GM12878 (cell line): ENCODE results near the gene SORCS1. TPM values are rescaled to one million over a fixed set of nuclear protein-coding genes. Genes with fewer than 3 reads are reported as not detected.

Experiments used
- ATAC-seq: fragments of 200-7000 bp; cut with Tn5 transposase; 3 replicates; pipeline ENCODE4 v1.9.1; 2020; ENCODE audit warnings: mild to moderate bottlenecking, moderate library complexity
- BruUV-seq: library from RNA; stranded (reverse); fragments of 400-500 nt; replicated peaks from 2 replicates; lab custom pipeline; 2021; lab: Mats Ljungman, UMichigan
- CTCF ChIA-PET: fragments of 300-600 bp; sonication (Branson Sonifier 250); formaldehyde crosslinking; extraction: SDS; loops from one replicate; lab custom pipeline; 2021; ENCODE audit warnings: inconsistent platforms; lab: Yijun Ruan, JAX
- POLR2A ChIA-PET: fragments of 350-600 bp; formaldehyde crosslinking; extraction: SDS; loops from one replicate; lab custom pipeline; 2021; ENCODE audit warnings: inconsistent platforms; lab: Charles Lee
- RAD21 ChIA-PET: fragments of 300-600 bp; sonication (Branson Sonifier 250); formaldehyde crosslinking; loops from one replicate; lab custom pipeline; 2023; ENCODE audit warnings: antibody characterized with exemption; ENCODE audit not compliant: unreplicated experiment; lab: Charles Lee
- SMC1A ChIA-PET: fragments of 300-600 bp; sonication (Branson Sonifier 250); formaldehyde crosslinking; loops from one replicate; lab custom pipeline; 2023; ENCODE audit not compliant: unreplicated experiment, uncharacterized antibody; lab: Charles Lee
- DNase-seq: peaks from one replicate; pipeline ENCODE4 v3.0.0-alpha.2; 2011; ENCODE audit warnings: low read depth, low spot score
- FAIRE-seq: peaks from 3 replicates; lab custom pipeline; 2011; peaks lifted over from hg19 to GRCh38; lab: Jason Lieb, UNC
- H2AFZ ChIP-seq: 2 replicates; pipeline ENCODE4 v1.6.0; 2011; ENCODE audit warnings: low read depth, low read length, control low read depth; ENCODE audit not compliant: control insufficient read depth
- H3K27ac ChIP-seq: 2 replicates; pipeline ENCODE4 v1.5.1; 2011; ENCODE audit warnings: control low read depth; ENCODE audit not compliant: control insufficient read depth, insufficient read depth
- H3K27me3 ChIP-seq, 2 experiments: replicated peaks in 1 of 2; 2 replicates each; pipeline versions ENCODE4 v1.6.0 to v1.6.1; 2011; ENCODE audit warnings: low read length in 1 of 2; ENCODE audit not compliant: control insufficient read depth in 2 of 2, insufficient read depth in 2 of 2
- H3K36me3 ChIP-seq, 2 experiments: 2 replicates each; pipeline ENCODE4 v1.5.1; 2011; ENCODE audit warnings: low read length in 1 of 2; ENCODE audit not compliant: control insufficient read depth in 2 of 2, insufficient read depth in 2 of 2
- H3K4me1 ChIP-seq: 2 replicates; pipeline ENCODE4 v1.6.1; 2011; ENCODE audit warnings: mild to moderate bottlenecking, low read length, moderate library complexity, mixed read lengths; ENCODE audit not compliant: control insufficient read depth, insufficient read depth
- H3K4me2 ChIP-seq: 2 replicates; pipeline ENCODE4 v1.6.0; 2011; ENCODE audit warnings: control low read depth; ENCODE audit not compliant: control insufficient read depth, insufficient read depth
- H3K4me3 ChIP-seq: fragments of 200-600 bp; sonication (generic); 2 replicates; pipeline ENCODE4 v1.5.1; 2016
- H3K79me2 ChIP-seq: 2 replicates; pipeline ENCODE4 v1.6.0; 2011; ENCODE audit warnings: low read length; ENCODE audit not compliant: control insufficient read depth, insufficient read depth
- H3K9ac ChIP-seq: 2 replicates; pipeline ENCODE4 v1.8.0; 2011; ENCODE audit warnings: low read length, control low read depth, mixed read lengths; ENCODE audit not compliant: control insufficient read depth, insufficient read depth
- H3K9me3 ChIP-seq: replicated peaks from 3 replicates; pipeline ENCODE4 v1.5.1; 2011; ENCODE audit warnings: mild to moderate bottlenecking, low read length; ENCODE audit not compliant: control insufficient read depth, insufficient read depth
- H4K20me1 ChIP-seq: 2 replicates; pipeline ENCODE4 v1.6.0; 2011; ENCODE audit not compliant: control insufficient read depth, insufficient read depth
- ASH2L ChIP-seq: fragments of 300-600, 200-600 bp; sonication (generic); IDR thresholded peaks from 2 replicates; pipeline ENCODE4 v1.6.1; 2017; ENCODE audit warnings: low read depth, mild to moderate bottlenecking, borderline replicate concordance
- BCL11A ChIP-seq: IDR thresholded peaks from 2 replicates; pipeline ENCODE4 v1.6.1; 2011; ENCODE audit warnings: low read depth, low read length
- GABPA ChIP-seq: IDR thresholded peaks from 2 replicates; pipeline ENCODE4 v1.6.1; 2014; ENCODE audit warnings: antibody characterized with exemption, low read depth, mild to moderate bottlenecking, inconsistent platforms
- HDGF ChIP-seq: fragments of 450-650 bp; IDR thresholded peaks from 2 replicates; pipeline ENCODE4 v1.6.1; 2016; ENCODE audit warnings: antibody characterized with exemption
- IRF4 ChIP-seq: IDR thresholded peaks from 2 replicates; pipeline ENCODE4 v1.6.1; 2011; ENCODE audit warnings: low read depth, low read length
- MYB ChIP-seq: fragments of 150-350 bp; IDR thresholded peaks from 2 replicates; pipeline ENCODE4 v1.6.1; 2014; ENCODE audit warnings: mild to moderate bottlenecking, low read depth, low read length, borderline replicate concordance
- NFYB ChIP-seq: IDR thresholded peaks from 2 replicates; pipeline ENCODE4 v1.6.1; 2011; ENCODE audit warnings: low read depth, mild to moderate bottlenecking, low read length, improper control_type of control experiment, moderate library complexity; ENCODE audit not compliant: insufficient read depth
- POLR2AphosphoS5 ChIP-seq: IDR thresholded peaks from 2 replicates; pipeline ENCODE4 v1.6.1; 2011; ENCODE audit warnings: mild to moderate bottlenecking, low read length, inconsistent platforms
- SMARCA5 ChIP-seq: fragments of 450-650 bp; IDR thresholded peaks from 2 replicates; pipeline ENCODE4 v1.6.1; 2017; ENCODE audit warnings: mild to moderate bottlenecking
- SUZ12 ChIP-seq: fragments of 200-600 bp; sonication (generic); IDR thresholded peaks from one replicate; pipeline ENCODE4 v1.6.1; 2018; ENCODE audit warnings: antibody characterized with exemption, mild to moderate bottlenecking; ENCODE audit not compliant: unreplicated experiment
- ZNF207 ChIP-seq: fragments of 450-650 bp; IDR thresholded peaks from 2 replicates; pipeline ENCODE4 v1.6.1; 2014; ENCODE audit warnings: antibody characterized with exemption, mild to moderate bottlenecking, borderline replicate concordance
- ZNF274 ChIP-seq: IDR thresholded peaks from one replicate; pipeline ENCODE4 v1.8.0; 2011; ENCODE audit not compliant: insufficient read length, insufficient read depth
- WGBS: methylation state at CpG from one replicate; pipeline ENCODE4 v1.1.6; 2016; ENCODE audit warnings: low lambda C conversion rate; ENCODE audit not compliant: insufficient replicate concordance, insufficient coverage; ENCODE audit errors: missing lambda C conversion rate; 5-methylcytosine and 5-hydroxymethylcytosine counted together
- in situ Hi-C: fragments of 300-500 bp; cut with MboI; formaldehyde crosslinking; loops from 9 replicates; pipeline ENCODE4 v1.14.3; 2018; ENCODE audit warnings: mixed read lengths
- intact Hi-C: fragments of 100-400 bp; cut with micrococcal nuclease; formaldehyde crosslinking; loops from one replicate; pipeline ENCODE4 v1.14.2; 2022; ENCODE audit not compliant: unreplicated experiment
- polyA plus RNA-seq, 11 experiments: library from polyadenylated mRNA; depleted of rRNA in 4 of 11; unstranded in 6 of 11; stranded (reverse) in 5 of 11; fragments of >200 nt; fragmentation: Nextera tagmentation in 4 of 11; fragmentation: Illumina TruSeq in 1 of 11; extraction: Ambion mirVana in 4 of 11; extraction: Trizol in 1 of 11; gene quantifications; 1 replicate in 1 of 11; 2 replicates in 10 of 11; pipeline versions ENCODE4 v1.2.1 to v1.2.3, GENCODE V29; 2011 to 2016; ENCODE audit warnings: inconsistent platforms in 2 of 11, missing spikeins in 2 of 11, low read depth in 1 of 11
- total RNA-seq, 4 experiments: library from RNA; depleted of rRNA in 3 of 4; stranded (reverse); fragments of >200 nt in 3 of 4; fragmentation: Illumina TruSeq in 1 of 4; extraction: Trizol in 1 of 4; gene quantifications; 2 replicates each; pipeline versions ENCODE4 v1.2.1 to v1.2.3, GENCODE V29; 2013 to 2021
- TF ChIP-seq, protein P1 (sequence below): IDR thresholded peaks from 2 replicates; pipeline ENCODE4 v1.6.1; 2011; ENCODE audit warnings: low read depth, low read length, improper control_type of control experiment, borderline replicate concordance
- TF ChIP-seq, protein P2 (sequence below): fragments of 150-350 bp; IDR thresholded peaks from 2 replicates; pipeline ENCODE4 v1.6.1; 2016; ENCODE audit warnings: low read depth, low read length
- TF ChIP-seq, protein P3 (sequence below): IDR thresholded peaks from 2 replicates; pipeline ENCODE4 v1.6.1; 2012; ENCODE audit warnings: low read depth, low read length, improper control_type of control experiment
- TF ChIP-seq, protein P4 (sequence below): fragments of 450-650 bp; IDR thresholded peaks from 2 replicates; pipeline ENCODE4 v1.6.1; 2014; ENCODE audit warnings: mild to moderate bottlenecking
- TF ChIP-seq, protein P5 (sequence below): fragments of 450-650 bp; IDR thresholded peaks from 2 replicates; pipeline ENCODE4 v1.6.1; 2017; ENCODE audit warnings: mild to moderate bottlenecking

SORCS1 gene
- total and polyA plus RNA-seq, 10 of the 15 experiments (the other 5 are each of a cell fraction or from before 2014, with no cell fraction given): 0.02 to 9.6 (median 0.06) TPM; not detected in 3

DNA sequence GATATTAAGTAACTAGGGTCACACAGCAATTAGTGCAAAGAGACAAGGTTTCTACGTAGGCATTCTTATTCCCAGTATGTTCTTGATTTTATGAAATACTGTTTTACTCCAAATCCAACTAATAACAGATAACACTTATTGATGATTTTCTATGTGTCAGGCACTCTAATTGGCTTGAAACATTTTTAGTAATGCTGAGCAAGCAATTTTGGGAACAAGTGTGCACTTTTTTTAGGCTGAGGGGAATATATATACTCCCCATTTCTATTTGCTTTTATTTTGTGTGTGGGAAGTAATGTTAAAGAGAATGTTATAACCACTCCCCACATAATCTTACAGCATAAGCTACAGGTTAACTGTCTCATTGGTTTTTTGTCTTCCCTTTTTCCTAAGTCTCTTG lies 4.2 kb upstream of the SORCS1 start:
- Histone ChIP-seq H3K27ac (no peak overlapping the region), H3K79me2 (no peaks in the 10 kb centered on the region), H3K9me3 (no peaks in the 10 kb centered on the region), H3K36me3 (no peaks in the 10 kb centered on the region), H3K4me1 (no peaks in the 10 kb centered on the region), H3K4me3 (no peak overlapping the region), H4K20me1 (no peaks in the 10 kb centered on the region), H2AFZ (no peak overlapping the region), H3K27me3 (peaks cover 1 to 3% of the 10 kb centered on the region in 2 experiments), H3K9ac (no peak overlapping the region), H3K4me2 (no peak overlapping the region)
- ChIA-PET SMC1A (interaction anchor here (0.8 kb wide), 1 partner anchor 625 kb away, joined by 3 read pairs; no protein-coding TSS in a partner anchor), POLR2A (no interaction called here), CTCF (no interaction called here), RAD21 (interaction anchor here (0.6 kb wide), 1 partner anchor 488 kb away, joined by 3 read pairs; no protein-coding TSS in a partner anchor)
- BruUV-seq: no TSS peak
- no peak for DNase-seq
- 0% methylated on average over 1 of the region's 1 CpG for WGBS
- intact Hi-C loops (no loop called here), in situ Hi-C loops (no loop called here)
- no peak for FAIRE-seq
- ATAC-seq: no peak
- TF ChIP-seq, protein P1, sequence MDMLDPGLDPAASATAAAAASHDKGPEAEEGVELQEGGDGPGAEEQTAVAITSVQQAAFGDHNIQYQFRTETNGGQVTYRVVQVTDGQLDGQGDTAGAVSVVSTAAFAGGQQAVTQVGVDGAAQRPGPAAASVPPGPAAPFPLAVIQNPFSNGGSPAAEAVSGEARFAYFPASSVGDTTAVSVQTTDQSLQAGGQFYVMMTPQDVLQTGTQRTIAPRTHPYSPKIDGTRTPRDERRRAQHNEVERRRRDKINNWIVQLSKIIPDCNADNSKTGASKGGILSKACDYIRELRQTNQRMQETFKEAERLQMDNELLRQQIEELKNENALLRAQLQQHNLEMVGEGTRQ: no peak
- TF ChIP-seq SMARCA5 (no peak), NFYB (no peak), HDGF (no peak), SUZ12 (no peak), ASH2L (no peak), ZNF207 (no peak), POLR2AphosphoS5 (no peak), MYB (no peak), ZNF274 (no peak), GABPA (no peak), BCL11A (no peak), IRF4 (no peak)
- TF ChIP-seq, protein P2, sequence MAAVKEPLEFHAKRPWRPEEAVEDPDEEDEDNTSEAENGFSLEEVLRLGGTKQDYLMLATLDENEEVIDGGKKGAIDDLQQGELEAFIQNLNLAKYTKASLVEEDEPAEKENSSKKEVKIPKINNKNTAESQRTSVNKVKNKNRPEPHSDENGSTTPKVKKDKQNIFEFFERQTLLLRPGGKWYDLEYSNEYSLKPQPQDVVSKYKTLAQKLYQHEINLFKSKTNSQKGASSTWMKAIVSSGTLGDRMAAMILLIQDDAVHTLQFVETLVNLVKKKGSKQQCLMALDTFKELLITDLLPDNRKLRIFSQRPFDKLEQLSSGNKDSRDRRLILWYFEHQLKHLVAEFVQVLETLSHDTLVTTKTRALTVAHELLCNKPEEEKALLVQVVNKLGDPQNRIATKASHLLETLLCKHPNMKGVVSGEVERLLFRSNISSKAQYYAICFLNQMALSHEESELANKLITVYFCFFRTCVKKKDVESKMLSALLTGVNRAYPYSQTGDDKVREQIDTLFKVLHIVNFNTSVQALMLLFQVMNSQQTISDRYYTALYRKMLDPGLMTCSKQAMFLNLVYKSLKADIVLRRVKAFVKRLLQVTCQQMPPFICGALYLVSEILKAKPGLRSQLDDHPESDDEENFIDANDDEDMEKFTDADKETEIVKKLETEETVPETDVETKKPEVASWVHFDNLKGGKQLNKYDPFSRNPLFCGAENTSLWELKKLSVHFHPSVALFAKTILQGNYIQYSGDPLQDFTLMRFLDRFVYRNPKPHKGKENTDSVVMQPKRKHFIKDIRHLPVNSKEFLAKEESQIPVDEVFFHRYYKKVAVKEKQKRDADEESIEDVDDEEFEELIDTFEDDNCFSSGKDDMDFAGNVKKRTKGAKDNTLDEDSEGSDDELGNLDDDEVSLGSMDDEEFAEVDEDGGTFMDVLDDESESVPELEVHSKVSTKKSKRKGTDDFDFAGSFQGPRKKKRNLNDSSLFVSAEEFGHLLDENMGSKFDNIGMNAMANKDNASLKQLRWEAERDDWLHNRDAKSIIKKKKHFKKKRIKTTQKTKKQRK: no peak
- TF ChIP-seq, protein P3, sequence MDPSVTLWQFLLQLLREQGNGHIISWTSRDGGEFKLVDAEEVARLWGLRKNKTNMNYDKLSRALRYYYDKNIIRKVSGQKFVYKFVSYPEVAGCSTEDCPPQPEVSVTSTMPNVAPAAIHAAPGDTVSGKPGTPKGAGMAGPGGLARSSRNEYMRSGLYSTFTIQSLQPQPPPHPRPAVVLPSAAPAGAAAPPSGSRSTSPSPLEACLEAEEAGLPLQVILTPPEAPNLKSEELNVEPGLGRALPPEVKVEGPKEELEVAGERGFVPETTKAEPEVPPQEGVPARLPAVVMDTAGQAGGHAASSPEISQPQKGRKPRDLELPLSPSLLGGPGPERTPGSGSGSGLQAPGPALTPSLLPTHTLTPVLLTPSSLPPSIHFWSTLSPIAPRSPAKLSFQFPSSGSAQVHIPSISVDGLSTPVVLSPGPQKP: no peak
- TF ChIP-seq, protein P4, sequence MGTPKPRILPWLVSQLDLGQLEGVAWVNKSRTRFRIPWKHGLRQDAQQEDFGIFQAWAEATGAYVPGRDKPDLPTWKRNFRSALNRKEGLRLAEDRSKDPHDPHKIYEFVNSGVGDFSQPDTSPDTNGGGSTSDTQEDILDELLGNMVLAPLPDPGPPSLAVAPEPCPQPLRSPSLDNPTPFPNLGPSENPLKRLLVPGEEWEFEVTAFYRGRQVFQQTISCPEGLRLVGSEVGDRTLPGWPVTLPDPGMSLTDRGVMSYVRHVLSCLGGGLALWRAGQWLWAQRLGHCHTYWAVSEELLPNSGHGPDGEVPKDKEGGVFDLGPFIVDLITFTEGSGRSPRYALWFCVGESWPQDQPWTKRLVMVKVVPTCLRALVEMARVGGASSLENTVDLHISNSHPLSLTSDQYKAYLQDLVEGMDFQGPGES: no peak
- TF ChIP-seq, protein P5, sequence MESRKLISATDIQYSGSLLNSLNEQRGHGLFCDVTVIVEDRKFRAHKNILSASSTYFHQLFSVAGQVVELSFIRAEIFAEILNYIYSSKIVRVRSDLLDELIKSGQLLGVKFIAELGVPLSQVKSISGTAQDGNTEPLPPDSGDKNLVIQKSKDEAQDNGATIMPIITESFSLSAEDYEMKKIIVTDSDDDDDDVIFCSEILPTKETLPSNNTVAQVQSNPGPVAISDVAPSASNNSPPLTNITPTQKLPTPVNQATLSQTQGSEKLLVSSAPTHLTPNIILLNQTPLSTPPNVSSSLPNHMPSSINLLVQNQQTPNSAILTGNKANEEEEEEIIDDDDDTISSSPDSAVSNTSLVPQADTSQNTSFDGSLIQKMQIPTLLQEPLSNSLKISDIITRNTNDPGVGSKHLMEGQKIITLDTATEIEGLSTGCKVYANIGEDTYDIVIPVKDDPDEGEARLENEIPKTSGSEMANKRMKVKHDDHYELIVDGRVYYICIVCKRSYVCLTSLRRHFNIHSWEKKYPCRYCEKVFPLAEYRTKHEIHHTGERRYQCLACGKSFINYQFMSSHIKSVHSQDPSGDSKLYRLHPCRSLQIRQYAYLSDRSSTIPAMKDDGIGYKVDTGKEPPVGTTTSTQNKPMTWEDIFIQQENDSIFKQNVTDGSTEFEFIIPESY: no peak
